GM21526 (cell line): ENCODE data around the gene NEAT1.
"Not testable (repeated sequence)": the region's sequence is repeated elsewhere in the genome, so short reads cannot be mapped to it uniquely, and the experiment has no call there.

Experiments
- ATAC-seq: cut with Tn5 transposase; IDR thresholded peaks from one replicate; pipeline ENCODE4 v1.9.1; 2021; ENCODE audit warnings: moderate library complexity; ENCODE audit not compliant: unreplicated experiment, low FRiP score

Gene NEAT1

DNA sequence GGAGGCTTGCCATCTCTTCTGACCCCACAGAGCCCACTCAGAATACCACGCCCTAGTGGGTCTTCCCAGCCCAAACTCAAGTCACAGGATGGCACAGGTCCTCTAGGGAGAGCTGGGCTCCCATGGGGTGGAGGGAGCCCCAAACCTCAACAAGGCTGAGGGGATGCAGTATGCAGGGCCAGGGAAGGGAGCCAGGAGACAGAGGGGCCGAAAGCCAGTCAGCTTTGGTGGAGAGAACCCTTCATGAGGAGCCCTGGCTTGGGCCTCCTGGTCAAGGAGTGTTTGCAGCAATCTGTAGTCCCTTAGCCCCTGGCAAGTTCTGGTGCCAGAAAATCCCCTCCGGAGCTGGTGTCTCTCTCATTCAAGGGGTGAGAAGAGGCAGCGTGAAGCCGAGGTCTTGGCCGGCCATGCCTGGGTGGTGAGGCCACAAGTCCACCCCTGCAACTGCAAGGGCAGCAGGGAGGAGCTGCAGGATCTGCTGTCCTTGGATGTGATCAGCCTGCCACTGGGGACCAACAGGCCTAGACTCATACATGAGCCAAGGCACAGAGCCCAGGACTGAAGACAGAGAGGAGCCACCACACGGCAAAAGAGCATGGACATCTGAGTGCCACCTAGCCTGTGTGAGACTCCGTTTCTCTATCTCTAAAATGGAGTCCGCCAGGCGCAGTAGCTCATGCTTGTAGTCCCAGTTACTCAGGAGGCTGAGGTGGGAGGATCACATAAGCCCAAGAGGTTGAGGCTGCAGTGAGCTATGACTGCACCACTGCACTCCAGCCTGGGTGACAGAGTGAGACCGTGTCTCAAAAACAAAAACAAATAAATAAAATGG lies 24.1 kb downstream of the NEAT1 start:
- ATAC-seq, result no peak

DNA sequence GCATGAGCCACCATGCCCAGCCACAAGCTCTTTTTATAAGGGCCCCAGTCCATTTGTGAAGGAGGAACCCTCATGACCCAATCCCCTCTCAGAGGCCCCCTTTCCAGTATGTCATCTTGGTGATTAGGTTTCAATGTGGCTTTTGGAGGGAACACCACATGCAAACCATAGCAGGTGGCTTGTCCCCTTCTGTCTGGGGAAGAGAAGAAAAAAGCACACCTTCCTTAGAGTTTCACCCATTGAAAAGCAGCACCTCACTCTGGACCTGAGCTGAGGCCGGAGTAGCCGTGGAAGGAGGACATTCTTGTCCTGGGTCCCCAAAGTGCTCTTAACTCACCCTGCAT lies 25.4 kb downstream of the NEAT1 start:
- no peak for ATAC-seq

DNA sequence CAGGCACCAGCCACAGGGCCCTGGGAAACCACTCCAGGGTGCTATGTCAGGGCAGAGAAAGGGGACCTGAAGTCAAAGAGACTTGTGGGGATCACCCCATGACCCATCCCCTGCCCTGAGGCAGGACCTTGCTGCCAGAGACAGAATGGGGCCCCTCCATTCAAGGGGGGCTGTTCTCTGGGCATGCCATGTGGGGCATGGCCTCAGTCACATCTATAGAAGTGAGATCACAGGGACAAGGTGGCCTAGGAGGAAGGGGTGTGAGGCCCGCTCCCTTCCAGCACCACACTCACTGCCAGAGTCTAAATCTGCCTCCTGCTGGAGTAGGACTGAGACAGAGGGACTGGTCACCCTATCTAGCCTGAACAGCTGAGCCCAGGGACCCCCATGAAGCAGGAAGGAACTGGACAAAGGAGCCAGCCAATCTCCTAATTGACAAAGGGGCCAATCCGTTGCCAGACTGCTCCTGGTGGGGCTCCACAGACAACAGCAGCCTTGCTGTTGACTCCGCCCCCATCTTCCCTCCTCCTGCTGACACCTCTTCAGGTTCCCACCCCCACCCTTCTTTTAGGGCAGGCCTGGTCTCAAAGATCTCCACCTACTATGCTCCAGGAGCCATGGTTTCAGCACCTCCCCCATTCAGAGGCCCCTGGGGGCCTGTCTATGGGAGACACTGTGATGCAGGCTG lies 26.0 kb downstream of the NEAT1 start:
- ATAC-seq, result no peak

DNA sequence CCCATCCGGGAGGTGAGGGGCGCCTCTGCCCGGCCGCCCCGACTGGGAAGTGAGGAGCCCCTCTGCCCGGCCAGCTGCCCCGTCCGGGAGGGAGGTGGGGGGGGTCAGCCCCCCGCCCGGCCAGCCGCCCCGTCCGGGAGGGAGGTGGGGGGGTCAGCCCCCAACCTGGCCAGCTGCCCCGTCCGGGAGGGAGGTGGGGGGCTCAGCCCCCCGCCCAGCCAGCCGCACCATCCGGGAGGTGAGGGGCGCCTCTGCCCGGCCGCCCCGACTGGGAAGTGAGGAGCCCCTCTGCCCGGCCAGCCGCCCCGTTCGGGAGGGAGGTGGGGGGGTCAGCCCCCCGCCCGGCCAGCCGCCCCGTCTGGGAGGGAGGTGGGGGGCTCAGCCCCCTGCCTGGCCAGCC lies 28.7 kb downstream of the NEAT1 start:
- ATAC-seq, result not testable (repeated sequence)

DNA sequence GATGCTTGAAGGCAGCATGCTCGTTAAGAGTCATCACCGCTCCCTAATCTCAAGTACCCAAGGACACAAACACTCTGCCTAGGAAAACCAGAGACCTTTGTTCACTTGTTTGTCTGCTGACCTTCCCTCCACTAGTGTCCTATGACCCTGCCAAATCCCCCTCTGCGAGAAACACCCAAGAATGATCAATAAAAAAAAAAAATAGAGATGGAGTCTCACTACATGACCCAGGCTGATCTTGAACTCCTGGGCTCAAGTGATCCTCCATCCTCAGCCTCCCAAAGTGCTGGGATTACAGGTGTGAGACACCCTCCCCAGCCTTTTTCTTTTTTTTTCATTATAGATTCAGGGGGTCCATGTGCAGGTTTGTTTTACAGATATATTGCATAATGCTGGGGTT lies 29.7 kb downstream of the NEAT1 start:
- ATAC-seq, result not testable (repeated sequence)

DNA sequence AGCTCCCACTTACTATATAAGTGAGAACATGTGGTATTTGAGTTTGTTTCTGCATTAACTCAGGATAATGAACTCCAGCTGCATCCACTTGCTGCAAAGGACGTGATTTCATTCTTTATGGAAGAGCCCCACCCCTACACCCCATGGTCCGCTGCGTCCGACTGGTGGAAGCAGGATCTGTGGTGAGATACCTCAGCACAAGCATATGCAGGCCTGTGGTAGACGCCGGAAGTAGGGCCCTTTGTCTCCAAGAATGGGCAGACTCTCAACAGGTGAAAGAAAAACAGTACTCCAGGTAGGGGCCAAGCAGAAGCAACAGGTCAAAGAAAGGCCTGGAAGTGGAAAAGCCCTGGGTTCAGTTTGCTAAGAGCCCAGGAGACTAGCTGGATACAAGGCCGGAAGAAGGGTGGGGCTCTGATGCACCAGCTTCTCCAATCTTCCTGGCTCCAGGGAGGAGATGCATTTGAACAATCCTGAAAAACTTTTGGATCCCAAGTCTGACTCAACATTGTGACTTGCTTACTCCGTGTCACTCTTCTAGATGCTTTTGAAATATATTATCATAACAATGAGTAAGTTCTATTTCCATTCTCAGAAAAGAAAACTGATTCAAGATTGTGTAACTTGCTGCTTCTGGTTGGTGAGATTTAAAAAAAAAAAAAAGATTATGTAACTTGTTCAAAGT lies 30.4 kb downstream of the NEAT1 start:
- ATAC-seq, result no peak

DNA sequence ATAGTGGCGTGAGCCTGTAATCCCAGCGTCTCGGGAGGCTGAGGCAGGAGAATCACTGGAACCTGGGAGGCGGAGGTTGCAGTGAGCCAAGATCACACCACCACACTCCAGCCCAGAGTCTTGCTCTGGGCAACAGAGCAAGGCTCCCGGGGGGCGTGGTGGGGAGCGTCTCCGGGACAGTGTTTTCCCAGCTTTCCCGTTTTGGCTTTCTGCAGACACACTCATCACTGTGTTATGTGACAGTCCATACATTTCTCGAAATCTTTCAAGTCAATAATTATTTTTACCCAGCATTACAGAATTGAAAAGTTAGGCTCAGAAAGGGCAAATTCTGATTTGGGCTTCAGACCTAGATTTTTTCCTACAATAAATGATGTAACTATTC lies 31.7 kb downstream of the NEAT1 start:
- no peak for ATAC-seq

DNA sequence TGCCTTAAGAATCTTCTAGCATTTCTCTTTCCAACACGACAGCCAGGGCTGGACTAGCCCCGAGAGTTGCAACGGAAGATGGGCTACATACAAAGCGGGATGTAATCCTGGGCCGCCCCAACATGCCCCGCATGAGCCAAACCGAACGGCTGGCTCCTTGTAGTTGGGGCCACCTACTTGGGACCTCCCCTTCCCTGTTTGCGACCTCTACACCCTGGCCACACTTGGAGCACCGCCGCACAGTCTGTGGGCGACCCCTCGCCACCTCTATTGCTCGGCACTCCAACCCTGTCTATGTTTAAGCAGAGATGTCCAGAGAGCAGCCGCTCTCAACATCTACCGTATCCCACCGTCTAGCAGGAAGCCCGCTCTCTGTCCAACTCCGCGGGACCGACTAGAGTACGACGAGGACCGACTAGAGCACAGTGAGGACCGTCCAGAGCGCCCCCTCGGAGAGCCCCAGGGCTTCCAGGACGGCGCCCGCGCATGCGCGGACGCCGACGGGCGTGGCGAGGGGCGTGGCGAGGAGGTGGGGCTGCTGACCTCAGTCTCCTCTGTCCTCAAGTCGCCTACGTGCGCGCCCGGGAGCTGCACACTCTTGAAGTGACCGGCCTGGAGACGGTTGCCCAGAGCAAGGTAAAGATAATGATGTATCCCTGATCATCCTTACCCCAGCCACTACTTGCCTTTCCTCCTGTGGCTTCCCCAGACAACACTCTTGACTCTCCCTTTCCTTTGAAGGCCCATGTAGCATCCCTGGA lies 32.3 kb downstream of the NEAT1 start:
- peak; percentile 85 for ATAC-seq

DNA sequence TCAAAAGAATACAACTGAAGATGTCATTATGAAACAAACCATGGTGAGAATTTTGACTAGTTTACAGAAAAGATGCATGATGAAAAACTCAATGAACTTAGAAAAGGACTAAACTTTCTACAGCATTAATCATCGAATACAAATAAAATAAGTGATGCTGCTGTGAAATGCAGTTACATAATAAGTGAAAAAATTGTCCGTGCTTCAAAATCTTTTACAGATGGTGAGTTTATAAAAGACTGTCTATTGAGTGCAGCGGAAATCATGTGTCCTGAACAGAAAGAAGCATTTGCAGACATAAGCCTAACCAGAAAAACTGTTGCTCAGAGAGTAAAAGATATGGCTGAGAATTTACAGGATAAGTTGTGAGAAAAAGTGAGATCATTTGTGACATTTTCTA lies 33.8 kb downstream of the NEAT1 start:
- no peak for ATAC-seq

DNA sequence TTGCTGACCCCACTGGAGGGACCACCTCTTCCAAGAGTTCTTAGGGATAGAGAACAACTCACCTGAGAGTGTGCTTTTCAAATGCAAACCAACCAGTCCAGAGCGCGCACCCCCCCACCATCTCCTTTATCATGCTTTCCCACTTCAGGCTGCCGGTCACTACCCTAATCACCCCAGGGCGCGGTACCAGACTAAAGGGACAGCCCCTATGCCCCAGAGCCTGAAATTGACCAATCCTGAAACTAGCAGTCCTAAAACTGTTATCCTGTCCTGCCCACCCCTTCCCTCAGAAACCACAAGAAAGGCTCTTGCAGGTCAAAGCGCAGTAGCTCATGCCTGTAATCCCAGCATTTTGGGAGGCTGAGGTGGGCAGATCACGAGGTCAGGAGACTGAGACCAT lies 37.0 kb downstream of the NEAT1 start:
- no peak for ATAC-seq

DNA sequence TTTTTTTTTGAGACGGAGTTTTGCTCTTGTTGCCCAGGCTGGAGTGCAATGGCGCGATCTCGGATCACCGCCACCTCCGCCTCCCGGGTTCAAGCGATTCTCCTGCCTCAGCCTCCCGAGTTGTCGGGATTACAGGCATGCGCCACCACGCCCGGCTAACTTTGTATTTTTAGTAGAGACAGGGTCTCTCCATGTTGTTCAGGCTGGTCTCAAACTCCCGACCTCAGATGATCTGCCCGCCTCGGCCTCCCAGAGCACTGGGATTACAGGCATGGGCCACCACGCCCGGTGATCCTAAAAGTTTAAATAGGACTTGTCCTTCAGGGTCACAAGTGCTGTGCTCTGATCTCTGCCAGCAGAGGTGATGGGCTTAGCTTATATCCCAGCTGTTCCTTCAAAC lies 42.9 kb downstream of the NEAT1 start:
- ATAC-seq, result not testable (repeated sequence)

DNA sequence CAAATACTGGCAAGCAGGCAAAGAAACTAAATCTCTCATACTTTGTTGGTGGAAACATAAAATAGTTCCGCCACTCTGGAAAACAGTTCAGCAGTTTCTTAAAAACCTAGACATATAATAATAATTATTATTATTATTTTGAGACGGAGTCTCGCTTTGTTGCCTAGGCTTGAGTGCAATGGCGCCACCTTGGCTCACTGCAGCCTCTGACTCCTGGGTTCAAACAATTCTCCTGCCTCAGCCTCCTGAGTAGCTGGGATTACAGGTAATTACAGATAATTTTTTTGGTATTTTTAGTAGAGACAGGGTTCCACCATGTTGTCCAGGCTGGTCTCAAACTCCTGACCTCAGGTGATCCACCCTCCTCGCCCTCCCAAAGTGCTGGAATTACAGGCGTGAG lies 44.7 kb downstream of the NEAT1 start:
- ATAC-seq, result not testable (repeated sequence)

DNA sequence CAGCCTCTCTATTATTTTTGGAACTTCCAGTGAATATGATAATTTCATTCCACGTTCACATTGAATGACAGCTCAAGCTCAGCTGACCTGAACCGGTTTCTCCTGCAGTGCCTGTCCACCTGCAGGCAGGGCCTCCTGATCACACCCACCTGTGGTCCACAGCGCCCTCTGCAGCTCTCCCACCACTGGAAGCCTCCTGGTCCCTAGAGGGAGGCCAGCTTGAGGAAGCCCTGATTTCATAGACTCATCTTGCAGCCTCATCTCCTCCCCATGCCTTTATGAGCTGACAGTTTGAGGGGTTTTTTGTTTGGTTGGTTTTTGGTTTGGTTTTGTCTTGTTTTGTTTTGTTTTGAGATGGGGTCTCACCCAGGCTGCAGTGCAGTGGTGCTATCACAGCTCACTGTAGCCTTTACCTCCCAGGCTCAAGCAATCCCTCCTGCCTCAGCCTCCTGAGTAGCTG lies 46.3 kb downstream of the NEAT1 start:
- no peak for ATAC-seq

DNA sequence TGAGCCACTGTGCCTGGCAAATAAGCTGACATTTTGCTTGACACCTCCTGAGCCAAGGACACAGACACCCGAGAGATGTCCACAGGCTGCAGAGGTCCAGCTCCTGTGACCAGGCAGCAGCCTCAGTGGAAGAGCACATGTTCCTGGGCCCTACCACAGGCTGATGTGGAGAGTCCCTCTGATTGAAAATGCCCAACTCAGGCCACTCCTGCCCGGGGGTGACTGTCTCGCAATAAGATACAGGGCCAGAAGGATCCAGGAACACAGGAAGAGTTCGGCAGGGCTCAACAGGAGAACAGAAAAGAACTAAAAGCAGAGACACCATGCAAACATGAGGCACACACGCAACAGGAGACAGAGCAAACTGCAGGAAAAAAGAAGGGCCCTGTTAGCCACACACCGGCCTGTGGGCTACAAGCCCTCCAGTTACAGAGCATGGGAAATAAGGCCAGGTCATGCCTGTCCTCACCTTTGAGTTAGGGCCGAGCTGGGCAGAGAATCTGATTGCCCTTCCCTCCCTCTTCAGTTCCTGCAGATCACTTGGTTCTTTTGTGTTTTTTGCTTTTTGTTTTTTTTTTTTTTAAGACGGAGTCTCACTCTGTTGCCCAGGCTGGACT lies 47.9 kb downstream of the NEAT1 start:
- ATAC-seq, result no peak

DNA sequence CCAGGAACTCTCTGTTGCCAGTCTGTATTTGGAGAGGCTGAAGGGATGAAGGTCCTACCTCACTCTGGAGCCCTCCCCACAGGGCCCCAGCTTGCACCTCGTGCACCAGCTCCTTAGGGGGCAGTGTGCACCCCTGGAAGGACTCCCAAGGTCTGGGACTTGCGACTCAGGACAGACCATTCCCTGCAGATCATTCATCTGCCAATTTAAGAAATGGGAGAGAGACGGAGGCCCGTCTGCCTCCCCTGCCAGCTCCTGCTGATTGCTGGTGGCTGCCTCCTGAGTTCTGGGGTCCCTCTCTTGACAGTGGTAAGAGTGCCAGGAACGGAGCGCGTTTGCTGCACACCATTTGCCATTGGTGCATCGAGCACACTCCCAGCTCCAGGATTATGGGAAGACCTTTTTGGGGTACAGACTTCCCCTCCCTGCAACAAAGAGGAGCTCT lies 48.9 kb downstream of the NEAT1 start:
- ATAC-seq, result no peak

DNA sequence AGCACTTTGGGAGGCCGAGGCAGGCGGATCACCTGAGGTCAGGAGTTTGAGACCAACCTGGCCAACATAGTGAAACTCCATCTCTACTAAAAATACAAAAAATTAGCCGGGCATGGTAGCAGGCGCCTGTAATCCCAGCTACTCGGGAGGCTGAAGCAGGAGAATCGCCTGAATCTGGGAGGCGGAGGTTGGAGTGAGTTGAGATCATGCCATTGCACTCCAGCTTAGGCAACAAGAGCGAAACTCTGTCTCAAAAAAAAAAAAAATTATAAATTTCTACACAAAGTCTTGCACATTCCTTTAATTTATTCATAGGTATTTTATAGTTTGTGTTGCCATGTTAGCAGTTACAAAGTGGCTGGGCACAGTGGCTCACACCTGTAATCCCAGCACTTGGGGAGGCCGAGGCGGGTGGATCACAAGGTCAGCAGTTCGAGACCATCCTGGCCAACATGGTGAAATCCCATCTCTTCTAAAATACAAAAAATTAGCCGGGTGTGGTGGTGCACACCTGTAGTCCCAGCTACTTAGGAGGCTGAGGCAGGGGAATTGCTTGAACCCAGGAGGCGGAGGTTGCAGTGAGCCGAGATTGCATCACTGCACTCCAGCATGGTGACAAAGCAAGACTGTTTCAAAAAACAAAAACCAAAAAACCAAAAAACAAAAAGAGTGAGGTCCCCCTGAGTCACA lies 50.1 kb downstream of the NEAT1 start:
- not testable (repeated sequence) for ATAC-seq

DNA sequence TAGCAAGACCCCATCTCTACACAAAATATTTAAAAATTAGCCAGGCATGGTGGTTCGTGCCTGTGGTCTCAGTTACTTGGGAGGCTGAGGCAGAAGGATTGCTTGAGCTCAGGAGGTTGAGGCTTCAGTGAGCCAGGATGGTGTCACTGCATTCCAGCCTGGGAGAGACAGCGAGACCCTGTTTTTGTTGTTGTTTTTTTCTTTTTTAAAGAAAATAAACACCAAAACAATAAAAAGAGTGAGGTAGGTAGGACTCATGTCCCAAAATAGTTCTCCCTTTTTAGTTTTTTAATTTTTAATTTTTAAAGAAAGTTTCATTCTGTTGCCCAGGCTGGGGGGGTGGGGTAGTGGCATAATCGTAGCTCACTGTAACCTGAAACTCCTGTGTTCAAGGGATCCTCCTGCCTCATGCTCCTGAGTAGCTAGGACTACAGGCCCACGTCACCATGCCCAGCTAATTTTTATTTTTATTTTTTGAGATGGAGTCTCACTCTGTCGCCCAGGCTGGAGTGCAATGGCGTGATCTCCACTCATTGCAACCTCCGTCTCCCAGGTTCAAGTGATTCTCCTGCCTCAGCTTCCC lies 50.8 kb downstream of the NEAT1 start:
- no peak for ATAC-seq

DNA sequence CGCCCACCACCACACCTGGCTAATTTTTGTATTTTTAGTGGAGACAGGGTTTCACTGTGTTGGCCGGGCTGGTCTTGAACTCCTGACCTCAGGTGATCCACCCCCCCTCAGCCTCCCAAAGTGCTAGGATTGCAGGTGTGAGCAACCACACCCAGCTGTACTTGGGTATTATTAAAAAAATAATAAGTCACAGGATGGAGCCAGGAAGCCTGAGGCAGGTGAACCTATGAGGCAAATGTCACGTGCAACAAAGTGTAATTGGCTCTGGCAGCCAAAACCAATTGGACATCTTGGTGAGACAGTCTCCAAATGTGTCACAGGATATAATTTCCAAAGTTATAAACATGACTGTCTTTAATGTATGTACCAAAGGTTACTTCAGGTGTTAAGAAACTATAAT lies 52.3 kb downstream of the NEAT1 start:
- no peak for ATAC-seq

DNA sequence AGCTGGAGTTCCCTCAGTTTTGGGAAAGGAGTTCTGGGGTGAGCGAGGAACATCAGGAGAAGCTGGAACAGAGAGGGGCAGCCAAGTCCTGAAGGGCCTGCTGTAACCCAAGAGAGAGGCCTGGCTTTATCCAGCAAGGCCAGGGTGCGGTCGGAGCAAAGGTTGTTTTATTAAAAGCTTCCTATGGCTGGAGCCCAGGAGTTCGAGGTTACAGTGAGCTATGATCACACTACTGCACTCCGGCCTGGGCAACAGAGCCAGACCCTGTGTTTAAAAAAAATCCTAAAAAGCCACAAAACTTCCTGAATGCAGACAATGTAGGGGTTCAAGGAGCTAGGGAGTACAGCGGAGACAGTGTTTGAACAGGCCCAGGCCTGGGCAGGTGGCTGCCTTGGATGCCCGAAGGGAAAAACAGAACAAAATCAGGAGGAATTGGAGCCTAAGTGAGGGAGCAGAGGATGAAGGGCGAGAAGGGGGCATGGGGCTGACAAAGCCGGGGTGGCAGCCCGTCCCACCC lies 54.1 kb downstream of the NEAT1 start:
- ATAC-seq, result peak; percentile 1
